HL-60/S4 (cell line): Measurements from ENCODE around the gene SLC45A3.

Source experiments
- in situ Hi-C: fragments of 300-500 bp; cut with MboI; formaldehyde crosslinking; loops from 2 replicates; pipeline ENCODE4 v1.14.3; 2022; ENCODE audit warnings: low sequenced_read_pairs

The SLC45A3 gene

GRCh38 chr1:205669341-205670149, 10.8 kb downstream of the SLC45A3 start:
- in situ Hi-C loops: no loop called here

- in situ Hi-C loops: no loop called here
Measured at GRCh38 chr1:205668951-205669340, 11.4 kb downstream of the SLC45A3 start.

GRCh38 chr1:205667909-205668643, 12.2 kb downstream of the SLC45A3 start:
- in situ Hi-C loops: no loop called here

GRCh38 chr1:205666372-205667166, 13.7 kb downstream of the SLC45A3 start:
- in situ Hi-C loops: no loop called here

- in situ Hi-C loops: no loop called here
Measured at GRCh38 chr1:205665201-205666045, 14.9 kb downstream of the SLC45A3 start.

- in situ Hi-C loops: no loop called here
Measured at GRCh38 chr1:205664399-205665017, 15.8 kb downstream of the SLC45A3 start.

GRCh38 chr1:205663286-205663936, 16.9 kb downstream of the SLC45A3 start:
- in situ Hi-C loops: no loop called here

- in situ Hi-C loops: no loop called here
Measured at GRCh38 chr1:205662791-205663190, 17.5 kb downstream of the SLC45A3 start.

- in situ Hi-C loops: no loop called here
Measured at GRCh38 chr1:205662135-205662738, 18.1 kb downstream of the SLC45A3 start.

GRCh38 chr1:205661429-205662134, 18.7 kb downstream of the SLC45A3 start:
- in situ Hi-C loops: no loop called here

GRCh38 chr1:205660361-205660760, 19.9 kb downstream of the SLC45A3 start:
- in situ Hi-C loops: no loop called here

- in situ Hi-C loops: loop anchor here (10.0 kb wide), 1 partner anchor 134 kb away; no protein-coding TSS in a partner anchor
Measured at GRCh38 chr1:205658943-205659581, 21.2 kb downstream of the SLC45A3 start.

- in situ Hi-C loops: loop anchor here (10.0 kb wide), 1 partner anchor 131 kb away; no protein-coding TSS in a partner anchor
Measured at GRCh38 chr1:205656236-205656635, 24.1 kb downstream of the SLC45A3 start.

- in situ Hi-C loops: loop anchor here (10.0 kb wide), 1 partner anchor 128 kb away; no protein-coding TSS in a partner anchor
Measured at GRCh38 chr1:205652984-205653383, 27.3 kb downstream of the SLC45A3 start.

GRCh38 chr1:205650241-205650640, 30.1 kb downstream of the SLC45A3 start:
- in situ Hi-C loops: loop anchor here (10.0 kb wide), 1 partner anchor 125 kb away; no protein-coding TSS in a partner anchor

GRCh38 chr1:205645519-205645918, 34.8 kb downstream of the SLC45A3 start:
- in situ Hi-C loops: no loop called here

GRCh38 chr1:205642679-205643307, 37.5 kb downstream of the SLC45A3 start:
- in situ Hi-C loops: loop anchor here (5.0 kb wide), 1 partner anchor 55 kb away; no protein-coding TSS in a partner anchor
